Prostate gland (tissue), 2 donors: ENCODE results near the gene KMT5B. TPM values are rescaled to one million over a fixed set of nuclear protein-coding genes. Genes with fewer than 3 reads are reported as not detected.

Experiments
- DNase-seq: peaks from one replicate; pipeline ENCODE4 v3.0.0-alpha.2; 2019; ENCODE audit warnings: low spot score
- H3K27ac ChIP-seq, 2 donors: fragments of 200-600 bp; sonication (generic); 2 replicates each; pipeline ENCODE4 v1.5.1; 2017 to 2019
- H3K27me3 ChIP-seq: fragments of 200-600 bp; sonication (generic); replicated peaks from 2 replicates; pipeline ENCODE4 v1.5.1; 2019; ENCODE audit not compliant: insufficient read depth
- H3K36me3 ChIP-seq, 2 donors: fragments of 200-600 bp; sonication (generic); 1 replicate in 1 of 2; 2 replicates in 1 of 2; pipeline versions ENCODE4 v1.5.1 to v1.8.1; 2017 to 2019
- H3K4me1 ChIP-seq: fragments of 200-600 bp; sonication (generic); replicated peaks from 2 replicates; pipeline ENCODE4 v1.5.1; 2019
- H3K4me3 ChIP-seq, 2 donors: fragments of 200-600 bp; sonication (generic); 2 replicates each; pipeline ENCODE4 v1.5.1; 2017 to 2019
- H3K9me3 ChIP-seq: fragments of 200-600 bp; sonication (generic); 2 replicates; pipeline ENCODE4 v1.5.1; 2017
- CTCF ChIP-seq, 4 experiments: fragments of 200-600 bp in 2 of 4; fragments of 450-650 bp in 2 of 4; sonication (generic) in 2 of 4; IDR thresholded peaks; 1 replicate in 3 of 4; 2 replicates in 1 of 4; pipeline ENCODE4 v1.5.1; 2016 to 2019; ENCODE audit warnings: antibody characterized with exemption in 4 of 4, mild to moderate bottlenecking in 2 of 4, moderate library complexity in 2 of 4
- POLR2A ChIP-seq: fragments of 450-650 bp; IDR thresholded peaks from one replicate; pipeline ENCODE4 v1.6.1; 2016; ENCODE audit warnings: antibody characterized with exemption, mild to moderate bottlenecking
- POLR2AphosphoS5 ChIP-seq: sonication (generic); formaldehyde crosslinking; IDR thresholded peaks from one replicate; pipeline ENCODE4 v1.6.1; 2017; ENCODE audit warnings: antibody characterized with exemption
- WGBS: methylation state at CpG from one replicate; pipeline ENCODE4 v1.1.5; 2018; 5-methylcytosine and 5-hydroxymethylcytosine counted together
- intact Hi-C: fragments of 100-400 bp; cut with DNase I; formaldehyde crosslinking; loops from one replicate; pipeline ENCODE4 v1.14.2; 2022
- total RNA-seq, 2 donors: library from RNA; depleted of rRNA; stranded (reverse); fragments of >200 nt; gene quantifications; one replicate each; pipeline ENCODE4 v1.1.0, GENCODE V29; 2016

KMT5B gene
- total RNA-seq, 2 donors from 2014 or later, result 41.0 to 57.7 TPM

- Histone ChIP-seq H3K9me3 (no peaks in the 10 kb centered on the region), H3K4me1 (peaks cover 13% of the 10 kb centered on the region), H3K27me3 (no peaks in the 10 kb centered on the region), H3K27ac (no peak overlapping the region), H3K4me3 (no peak overlapping the region), H3K36me3 (no peaks in the 10 kb centered on the region)
- no peak for TF ChIP-seq POLR2AphosphoS5
- no peak for DNase-seq
- intact Hi-C loops, result loop anchor here (10.0 kb wide), 1 partner anchor 130 kb away; no protein-coding TSS in a partner anchor
- 65% methylated on average over 6 of the region's 6 CpGs for WGBS
These were observed 8.7 kb downstream of the KMT5B start for GRCh38 chr11:68204402-68204801.

GRCh38 chr11:68202165-68202564, 10.9 kb downstream of the KMT5B start:
- TF ChIP-seq POLR2A (no peak), CTCF (IDR thresholded peaks at IDR 0.05) (no peak), POLR2AphosphoS5 (no peak)
- H3K4me3 ChIP-seq, result no peak overlapping the region
- peaks cover 8% of the 10 kb centered on the region for H3K4me1 ChIP-seq
- H3K27ac ChIP-seq, result no peak overlapping the region
- WGBS, result 82% methylated on average over 2 of the region's 2 CpGs
- H3K36me3 ChIP-seq, result no peaks in the 10 kb centered on the region
- intact Hi-C loops, result loop anchor here (10.0 kb wide), 1 partner anchor 127 kb away; no protein-coding TSS in a partner anchor
- H3K9me3 ChIP-seq, result no peaks in the 10 kb centered on the region
- H3K27me3 ChIP-seq, result no peaks in the 10 kb centered on the region
- DNase-seq, result no peak

GRCh38 chr11:68201492-68201891, 11.6 kb downstream of the KMT5B start:
- H3K4me1 ChIP-seq, result peaks cover 6% of the 10 kb centered on the region
- intact Hi-C loops, result loop anchor here (10.0 kb wide), 1 partner anchor 127 kb away; no protein-coding TSS in a partner anchor

GRCh38 chr11:68200639-68201038, 12.5 kb downstream of the KMT5B start:
- Histone ChIP-seq H3K27me3 (no peaks in the 10 kb centered on the region), H3K27ac (peak overlapping the region in 1 of 2 donors; percentile 18), H3K9me3 (no peaks in the 10 kb centered on the region), H3K36me3 (no peaks in the 10 kb centered on the region), H3K4me1 (no peaks in the 10 kb centered on the region), H3K4me3 (no peak overlapping the region)
- no peak for TF ChIP-seq POLR2A
- no peak for TF ChIP-seq POLR2AphosphoS5
- no peak for TF ChIP-seq CTCF (IDR thresholded peaks at IDR 0.05)
- intact Hi-C loops, result loop anchor here (10.0 kb wide), 1 partner anchor 126 kb away; no protein-coding TSS in a partner anchor
- DNase-seq, result no peak
- WGBS, result 57% methylated on average over 3 of the region's 3 CpGs

More at GRCh38 chr11:68201492-68201891, 11.6 kb downstream of the KMT5B start:
- Histone ChIP-seq H3K27me3 (no peaks in the 10 kb centered on the region), H3K4me3 (no peak overlapping the region), H3K27ac (no peak overlapping the region), H3K36me3 (no peaks in the 10 kb centered on the region), H3K9me3 (no peaks in the 10 kb centered on the region)
- 93% methylated on average over 4 of the region's 4 CpGs for WGBS
- TF ChIP-seq POLR2AphosphoS5 (no peak), CTCF (IDR thresholded peaks at IDR 0.05) (no peak), POLR2A (no peak)
- no peak for DNase-seq

GRCh38 chr11:68199295-68199987, 13.7 kb downstream of the KMT5B start:
- H3K27ac ChIP-seq, result no peak overlapping the region
- TF ChIP-seq CTCF (IDR thresholded peaks at IDR 0.05) (no peak), POLR2A (no peak), POLR2AphosphoS5 (no peak)
- WGBS, result 79% methylated on average over 8 of the region's 8 CpGs
- H3K36me3 ChIP-seq, result no peaks in the 10 kb centered on the region
- DNase-seq, result no peak
- no peaks in the 10 kb centered on the region for H3K4me1 ChIP-seq
- H3K4me3 ChIP-seq, result no peak overlapping the region
- H3K27me3 ChIP-seq, result no peaks in the 10 kb centered on the region
- intact Hi-C loops, result no loop called here
- no peaks in the 10 kb centered on the region for H3K9me3 ChIP-seq
